ENCODE measurements around the gene NCOA1. TPM values are rescaled to one million over a fixed set of nuclear protein-coding genes. Genes with fewer than 3 reads are reported as not detected.

NCOA1 gene
- total and polyA plus RNA-seq, 2 experiments from 2014 or later, result 32.5 to 51.7 TPM

- Histone ChIP-seq H3K36me3 (replicated peaks; ENCODE audit: insufficient read depth, low read depth) (no peaks in the 10 kb centered on the region), H3K4me2 (peak overlapping the region; percentile 78), H3K9me3 (ENCODE audit: low read depth) (no peaks in the 10 kb centered on the region), H4K20me1 (ENCODE audit: insufficient read depth, poor library complexity, severe bottlenecking) (no peaks in the 10 kb centered on the region), H3K27ac (no peak overlapping the region), H3K79me2 (peaks cover 32% of the 10 kb centered on the region), H3K9me2 (replicated peaks; ENCODE audit: insufficient read depth) (no peaks in the 10 kb centered on the region), H3K27me3 (no peaks in the 10 kb centered on the region), H2AFZ (no peak overlapping the region), H3K4me1 (ENCODE audit: insufficient read depth) (peaks cover 4% of the 10 kb centered on the region), H3K4me3 (no peak overlapping the region)
- no peak for TF ChIP-seq EZH2phosphoT487 (IDR thresholded peaks at IDR 0.05; ENCODE audit: low read depth, severe bottlenecking, unreplicated experiment)
- TF ChIP-seq EZH2 (IDR thresholded peaks at IDR 0.05; ENCODE audit: borderline replicate concordance), result no peak
- no peak for TF ChIP-seq CTCF (IDR thresholded peaks at IDR 0.05; ENCODE audit: poor library complexity)
- WGBS (ENCODE audit: low lambda C conversion rate, missing lambda C conversion rate), result 92% methylated on average over 5 of the region's 5 CpGs
- no peak for DNase-seq (ENCODE audit: low spot score)
Observed at GRCh38 chr2:24791452-24791851, 300.4 kb downstream of the NCOA1 start.

- no peaks in the 10 kb centered on the region for H3K36me3 ChIP-seq (replicated peaks; ENCODE audit: insufficient read depth, low read depth)
- 3% methylated on average over 6 of the region's 6 CpGs for WGBS (ENCODE audit: low lambda C conversion rate, missing lambda C conversion rate)
- no peak for TF ChIP-seq EZH2phosphoT487 (IDR thresholded peaks at IDR 0.05; ENCODE audit: low read depth, severe bottlenecking, unreplicated experiment)
- peak overlapping the region; percentile 65 for H2AFZ ChIP-seq
- H3K9me3 ChIP-seq (ENCODE audit: low read depth), result no peaks in the 10 kb centered on the region
- H3K27ac ChIP-seq, result peak overlapping the region; percentile 99
- H3K9me2 ChIP-seq (replicated peaks; ENCODE audit: insufficient read depth), result no peaks in the 10 kb centered on the region
- no peak for DNase-seq (ENCODE audit: low spot score)
- H3K4me3 ChIP-seq, result peak overlapping the region; percentile 61
- no peaks in the 10 kb centered on the region for H4K20me1 ChIP-seq (ENCODE audit: insufficient read depth, poor library complexity, severe bottlenecking)
- H3K4me1 ChIP-seq (ENCODE audit: insufficient read depth), result peaks cover 4% of the 10 kb centered on the region
- no peaks in the 10 kb centered on the region for H3K27me3 ChIP-seq
- H3K79me2 ChIP-seq, result peaks cover 42% of the 10 kb centered on the region
- peak overlapping the region; percentile 78 for H3K4me2 ChIP-seq
Observed at GRCh38 chr2:24792542-24792873, 301.5 kb downstream of the NCOA1 start.

- H3K9me2 ChIP-seq (replicated peaks; ENCODE audit: insufficient read depth), result no peaks in the 10 kb centered on the region
- H3K4me1 ChIP-seq (ENCODE audit: insufficient read depth), result peaks cover 4% of the 10 kb centered on the region
- H2AFZ ChIP-seq, result peak within 1 kb of the TSS; percentile 65
- peak within 1 kb of the TSS; percentile 99 for H3K27ac ChIP-seq
- peak; percentile 99 for DNase-seq (ENCODE audit: low spot score)
- peak within 1 kb of the TSS; percentile 61 for H3K4me3 ChIP-seq
- H3K27me3 ChIP-seq, result no peaks in the 10 kb centered on the region
- 1% methylated on average over 74 of the region's 74 CpGs for WGBS (ENCODE audit: low lambda C conversion rate, missing lambda C conversion rate)
- peaks cover 48% of the 10 kb centered on the region for H3K79me2 ChIP-seq
- no peaks in the 10 kb centered on the region for H4K20me1 ChIP-seq (ENCODE audit: insufficient read depth, poor library complexity, severe bottlenecking)
- peak within 1 kb of the TSS; percentile 83 for H3K4me2 ChIP-seq
- TF ChIP-seq EZH2 (IDR thresholded peaks at IDR 0.05; ENCODE audit: borderline replicate concordance), result no peak
- no peak for TF ChIP-seq EZH2phosphoT487 (IDR thresholded peaks at IDR 0.05; ENCODE audit: low read depth, severe bottlenecking, unreplicated experiment)
- TF ChIP-seq CTCF (IDR thresholded peaks at IDR 0.05; ENCODE audit: poor library complexity), result peak; percentile 65
- H3K9me3 ChIP-seq (ENCODE audit: low read depth), result no peaks in the 10 kb centered on the region
- H3K36me3 ChIP-seq (replicated peaks; ENCODE audit: insufficient read depth, low read depth), result no peaks in the 10 kb centered on the region
Observed at GRCh38 chr2:24792874-24793760, 302.1 kb downstream of the NCOA1 start, which contains the start of the genes CENPO and PTRHD1. CENPO (plus strand) TSS chr2:24793425; CDS start chr2:24793920, 495 bp downstream. PTRHD1 (minus strand) TSS chr2:24793391; CDS start chr2:24793377, 14 bp downstream.

- no peaks in the 10 kb centered on the region for H3K9me2 ChIP-seq (replicated peaks; ENCODE audit: insufficient read depth)
- H3K4me3 ChIP-seq, result peak overlapping the region; percentile 60
- no peaks in the 10 kb centered on the region for H4K20me1 ChIP-seq (ENCODE audit: insufficient read depth, poor library complexity, severe bottlenecking)
- H2AFZ ChIP-seq, result peak overlapping the region; percentile 39
- H3K4me1 ChIP-seq (ENCODE audit: insufficient read depth), result peaks cover 4% of the 10 kb centered on the region
- H3K4me2 ChIP-seq, result peak overlapping the region; percentile 83
- H3K36me3 ChIP-seq (replicated peaks; ENCODE audit: insufficient read depth, low read depth), result no peaks in the 10 kb centered on the region
- H3K9me3 ChIP-seq (ENCODE audit: low read depth), result no peaks in the 10 kb centered on the region
- H3K27ac ChIP-seq, result peak overlapping the region; percentile 99
- no peaks in the 10 kb centered on the region for H3K27me3 ChIP-seq
- TF ChIP-seq EZH2 (IDR thresholded peaks at IDR 0.05; ENCODE audit: borderline replicate concordance) (no peak), EZH2phosphoT487 (IDR thresholded peaks at IDR 0.05; ENCODE audit: low read depth, severe bottlenecking, unreplicated experiment) (no peak), CTCF (IDR thresholded peaks at IDR 0.05; ENCODE audit: poor library complexity) (no peak)
- peak; percentile 19 for DNase-seq (ENCODE audit: low spot score)
- WGBS (ENCODE audit: low lambda C conversion rate, missing lambda C conversion rate), result 2% methylated on average over 14 of the region's 14 CpGs
- H3K79me2 ChIP-seq, result peaks cover 52% of the 10 kb centered on the region
Observed at GRCh38 chr2:24793761-24794435, 302.8 kb downstream of the NCOA1 start.
